Esophagus muscularis mucosa (tissue), 4 donors: ENCODE data around the gene DPPA2. TPM values are rescaled to one million over a fixed set of nuclear protein-coding genes. Genes with fewer than 3 reads are reported as not detected.
"Not testable (repeated sequence)": the region's sequence is repeated elsewhere in the genome, so short reads cannot be mapped to it uniquely, and the experiment has no call there.

Experiments
- DNase-seq: peaks from one replicate; pipeline ENCODE4 v3.0.0-alpha.2; 2017; ENCODE audit errors: extremely low spot score
- H3K27ac ChIP-seq, 4 donors: fragments of 200-600 bp; sonication (generic); replicated peaks in 1 of 4; 1 replicate in 3 of 4; 2 replicates in 1 of 4; pipeline ENCODE4 v1.5.1; 2016 to 2019; ENCODE audit warnings: mild to moderate bottlenecking in 1 of 4
- H3K27me3 ChIP-seq, 4 donors: fragments of 200-600 bp; sonication (generic); one replicate each; pipeline versions ENCODE4 v1.5.1 to v1.6.0; 2016 to 2019
- H3K36me3 ChIP-seq, 4 donors: fragments of 200-600 bp; sonication (generic); one replicate each; pipeline ENCODE4 v1.5.1; 2016 to 2019
- H3K4me1 ChIP-seq, 4 donors: fragments of 200-600 bp; sonication (generic); one replicate each; pipeline ENCODE4 v1.5.1; 2016 to 2019
- H3K4me3 ChIP-seq, 4 donors: fragments of 200-600 bp; sonication (generic); 1 replicate in 2 of 4; 2 replicates in 2 of 4; pipeline ENCODE4 v1.5.1; 2016 to 2019; ENCODE audit warnings: mild to moderate bottlenecking in 4 of 4, moderate library complexity in 1 of 4
- H3K9me3 ChIP-seq, 4 donors: fragments of 200-600 bp; sonication (generic); 1 replicate in 3 of 4; 2 replicates in 1 of 4; pipeline ENCODE4 v1.5.1; 2016 to 2019
- CTCF ChIP-seq, 3 experiments: fragments of 200-600 bp in 2 of 3; fragments of 450-650 bp in 1 of 3; sonication (generic) in 2 of 3; IDR thresholded peaks; one replicate each; pipeline ENCODE4 v1.5.1; 2017 to 2019; ENCODE audit warnings: antibody characterized with exemption in 3 of 3, mild to moderate bottlenecking in 2 of 3, moderate library complexity in 1 of 3
- EP300 ChIP-seq: sonication (generic); formaldehyde crosslinking; IDR thresholded peaks from one replicate; pipeline ENCODE4 v1.6.1; 2017; ENCODE audit warnings: antibody characterized with exemption
- POLR2A ChIP-seq: fragments of 450-650 bp; IDR thresholded peaks from one replicate; pipeline ENCODE4 v1.6.1; 2017; ENCODE audit warnings: antibody characterized with exemption, moderate library complexity, mild to moderate bottlenecking, low read depth
- POLR2AphosphoS5 ChIP-seq, 2 donors: sonication (generic); formaldehyde crosslinking; IDR thresholded peaks; one replicate each; pipeline ENCODE4 v1.6.1; 2017; ENCODE audit warnings: antibody characterized with exemption in 2 of 2
- WGBS: methylation state at CpG from one replicate; pipeline ENCODE4 v1.1.5; 2018; 5-methylcytosine and 5-hydroxymethylcytosine counted together
- intact Hi-C: fragments of 100-400 bp; cut with DNase I; formaldehyde crosslinking; loops from one replicate; pipeline ENCODE4 v1.15.1; 2023
- total RNA-seq, 4 donors: library from RNA; depleted of rRNA; stranded (reverse); fragments of >200 nt; gene quantifications; one replicate each; pipeline versions ENCODE4 v1.1.0 to v1.2.1, GENCODE V29; 2016

DPPA2 gene
- not detected for total RNA-seq

GRCh38 chr3:109316162-109316730, at the start of gene DPPA2:
Gene DPPA2, minus strand, starts transcription at chr3:109316517. Its CDS starts 1,975 bp downstream, at chr3:109314542.
- H3K36me3 ChIP-seq, result no peaks in the 10 kb centered on the region
- H3K9me3 ChIP-seq, result no peaks in the 10 kb centered on the region
- intact Hi-C loops, result no loop called here
- H3K4me3 ChIP-seq, result no peak within 1 kb of the TSS
- H3K27me3 ChIP-seq, result no peaks in the 10 kb centered on the region
- H3K27ac ChIP-seq, result no peak within 1 kb of the TSS
- no peak for DNase-seq
- TF ChIP-seq CTCF (IDR thresholded peaks at IDR 0.05), result no peak
- no peak for TF ChIP-seq POLR2AphosphoS5 (IDR thresholded peaks at IDR 0.05)
- no peak for TF ChIP-seq POLR2A
- TF ChIP-seq EP300, result no peak
- H3K4me1 ChIP-seq, result no peaks in the 10 kb centered on the region
- WGBS, result 86% methylated on average over 21 of the region's 21 CpGs

- H3K9me3 ChIP-seq, result no peaks in the 10 kb centered on the region
- H3K4me1 ChIP-seq, result no peaks in the 10 kb centered on the region
- intact Hi-C loops, result no loop called here
- H3K27me3 ChIP-seq, result no peaks in the 10 kb centered on the region
- H3K4me3 ChIP-seq, result no peak overlapping the region
- H3K27ac ChIP-seq, result no peak overlapping the region
- TF ChIP-seq EP300, result no peak
- no peak for TF ChIP-seq POLR2AphosphoS5 (IDR thresholded peaks at IDR 0.05)
- H3K36me3 ChIP-seq, result no peaks in the 10 kb centered on the region
- WGBS, result 70% methylated on average over 4 of the region's 6 CpGs
- no peak for DNase-seq
Observed at GRCh38 chr3:109364088-109364487, 47.8 kb upstream of the DPPA2 start.

GRCh38 chr3:109363634-109364033, 47.3 kb upstream of the DPPA2 start:
- H3K9me3 ChIP-seq, result no peaks in the 10 kb centered on the region
- no peaks in the 10 kb centered on the region for H3K36me3 ChIP-seq
- no peak for TF ChIP-seq POLR2AphosphoS5 (IDR thresholded peaks at IDR 0.05)
- H3K27me3 ChIP-seq, result no peaks in the 10 kb centered on the region
- intact Hi-C loops, result no loop called here
- no peak overlapping the region for H3K27ac ChIP-seq
- no peaks in the 10 kb centered on the region for H3K4me1 ChIP-seq
- no peak for DNase-seq
- no peak overlapping the region for H3K4me3 ChIP-seq

GRCh38 chr3:109362823-109363222, 46.5 kb upstream of the DPPA2 start:
- Histone ChIP-seq H3K27ac (no peak overlapping the region), H3K27me3 (no peaks in the 10 kb centered on the region), H3K9me3 (no peaks in the 10 kb centered on the region), H3K36me3 (no peaks in the 10 kb centered on the region), H3K4me3 (no peak overlapping the region), H3K4me1 (no peaks in the 10 kb centered on the region)
- 94% methylated on average over 4 of the region's 4 CpGs for WGBS
- no peak for TF ChIP-seq CTCF (IDR thresholded peaks at IDR 0.05)
- TF ChIP-seq POLR2AphosphoS5 (IDR thresholded peaks at IDR 0.05), result no peak
- no peak for TF ChIP-seq POLR2A
- TF ChIP-seq EP300, result no peak
- DNase-seq, result no peak
- intact Hi-C loops, result no loop called here

GRCh38 chr3:109358809-109359208, 42.5 kb upstream of the DPPA2 start:
- H3K27ac ChIP-seq, H3K27me3 ChIP-seq, H3K36me3 ChIP-seq, H3K9me3 ChIP-seq, intact Hi-C loops, DNase-seq, H3K4me1 ChIP-seq, H3K4me3 ChIP-seq: not testable (repeated sequence)
- 94% methylated on average over 2 of the region's 2 CpGs for WGBS

- 82% methylated on average over 3 of the region's 3 CpGs for WGBS
- no peak overlapping the region for H3K4me3 ChIP-seq
- intact Hi-C loops, result no loop called here
- TF ChIP-seq EP300 (no peak), CTCF (IDR thresholded peaks at IDR 0.05) (no peak), POLR2AphosphoS5 (IDR thresholded peaks at IDR 0.05) (no peak), POLR2A (no peak)
- no peaks in the 10 kb centered on the region for H3K9me3 ChIP-seq
- H3K36me3 ChIP-seq, result no peaks in the 10 kb centered on the region
- no peaks in the 10 kb centered on the region for H3K27me3 ChIP-seq
- H3K4me1 ChIP-seq, result peaks cover 0 to 8% (median 6%) of the 10 kb centered on the region in 4 donors
- H3K27ac ChIP-seq, result no peak overlapping the region
- no peak for DNase-seq
Observed at GRCh38 chr3:109356442-109357155, 40.3 kb upstream of the DPPA2 start.
